NOMO-1 treated with dmso at 0.1 percent for 144 hours (cell line): ENCODE data around the gene TET1.
"Not testable (repeated sequence)": the region's sequence is repeated elsewhere in the genome, so short reads cannot be mapped to it uniquely, and the experiment has no call there.

Experiments used
- DNase-seq: peaks from one replicate; lab custom pipeline; 2025; ENCODE audit not compliant: unreplicated experiment; lab: John Stamatoyannopoulos, UW

Gene TET1

GRCh38 chr10:68606918-68607317 lies 46.8 kb downstream of the TET1 start:
- no peak for DNase-seq

- DNase-seq = not testable (repeated sequence)
Measured at GRCh38 chr10:68610023-68610422, 49.9 kb downstream of the TET1 start.

GRCh38 chr10:68611227-68611626 lies 51.1 kb downstream of the TET1 start:
- no peak for DNase-seq

DNA sequence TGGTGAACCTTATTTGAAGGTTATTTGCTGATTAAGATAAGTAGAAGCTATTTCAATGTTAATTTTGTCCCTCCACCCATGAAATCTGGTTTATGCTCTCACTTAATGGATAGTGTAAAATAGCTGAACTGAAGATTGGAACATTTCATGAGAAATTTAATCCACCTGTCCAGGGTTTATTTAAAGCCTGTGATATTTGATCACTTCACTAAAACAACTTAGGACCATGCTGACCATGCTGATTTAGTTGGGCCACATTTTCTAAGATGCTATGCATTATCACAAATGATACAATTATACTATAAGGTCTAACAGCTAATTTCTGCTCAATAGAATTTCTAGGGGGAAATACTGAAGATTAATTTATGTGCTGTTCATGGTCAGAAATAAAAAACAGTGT lies 53.8 kb downstream of the TET1 start:
- DNase-seq = not testable (repeated sequence)

DNA sequence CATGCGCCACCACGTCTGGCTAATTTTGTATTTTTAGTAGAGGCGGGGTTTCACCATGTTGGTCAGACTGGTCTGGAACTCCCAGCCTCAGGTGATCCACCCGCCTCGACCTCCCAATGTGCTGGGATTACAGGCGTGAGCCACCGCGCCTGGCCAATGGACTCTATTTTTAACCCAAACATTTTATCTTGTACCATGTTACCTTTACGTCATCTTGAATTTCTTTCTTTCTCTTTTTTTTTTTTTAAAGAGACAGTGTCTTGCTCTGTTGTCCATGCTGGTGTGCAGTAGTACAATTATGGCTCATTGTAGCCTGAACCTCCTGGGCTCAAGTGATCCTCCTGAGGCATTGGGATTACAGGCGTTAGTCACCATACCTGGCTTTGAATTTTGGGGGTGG lies 57.6 kb downstream of the TET1 start:
- DNase-seq = not testable (repeated sequence)

GRCh38 chr10:68618234-68618633 lies 58.1 kb downstream of the TET1 start:
- DNase-seq = no peak

DNA sequence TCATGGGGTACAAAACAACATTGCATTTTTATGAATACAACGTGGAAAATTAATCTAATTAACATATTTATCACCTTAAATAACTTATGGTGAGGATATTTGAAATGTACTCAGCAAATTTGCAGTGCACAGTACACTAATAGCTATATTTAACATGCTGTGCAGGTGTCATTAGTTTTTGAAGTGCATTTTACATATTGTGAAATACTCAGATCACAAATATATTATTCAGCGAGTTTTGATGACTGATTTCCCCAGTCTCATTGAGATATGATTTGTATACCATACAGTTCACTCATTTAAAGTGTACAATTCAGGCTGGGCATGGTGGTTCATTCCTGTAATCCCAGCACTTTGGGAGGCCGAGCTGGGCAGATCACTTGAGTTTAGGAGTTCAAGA lies 59.5 kb downstream of the TET1 start:
- DNase-seq = no peak

GRCh38 chr10:68625316-68625921 lies 65.3 kb downstream of the TET1 start:
- no peak for DNase-seq

GRCh38 chr10:68628576-68629127 lies 68.5 kb downstream of the TET1 start:
- no peak for DNase-seq

DNA sequence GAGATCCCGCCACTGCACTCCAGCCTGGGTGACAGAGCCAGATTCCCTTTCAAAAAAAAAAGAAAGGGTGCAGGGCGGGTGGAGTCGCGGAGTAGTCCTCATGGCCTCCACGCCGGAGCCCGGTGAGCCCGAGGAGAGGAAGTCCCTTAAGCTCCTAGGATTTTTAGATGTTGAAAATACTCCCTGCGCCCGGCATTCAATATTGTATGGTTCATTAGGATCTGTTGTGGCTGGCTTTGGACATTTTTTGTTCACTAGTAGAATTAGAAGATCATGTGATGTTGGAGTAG lies 72.1 kb downstream of the TET1 start:
- not testable (repeated sequence) for DNase-seq

- no peak for DNase-seq
Measured at GRCh38 chr10:68633281-68633680, 73.1 kb downstream of the TET1 start.

DNA sequence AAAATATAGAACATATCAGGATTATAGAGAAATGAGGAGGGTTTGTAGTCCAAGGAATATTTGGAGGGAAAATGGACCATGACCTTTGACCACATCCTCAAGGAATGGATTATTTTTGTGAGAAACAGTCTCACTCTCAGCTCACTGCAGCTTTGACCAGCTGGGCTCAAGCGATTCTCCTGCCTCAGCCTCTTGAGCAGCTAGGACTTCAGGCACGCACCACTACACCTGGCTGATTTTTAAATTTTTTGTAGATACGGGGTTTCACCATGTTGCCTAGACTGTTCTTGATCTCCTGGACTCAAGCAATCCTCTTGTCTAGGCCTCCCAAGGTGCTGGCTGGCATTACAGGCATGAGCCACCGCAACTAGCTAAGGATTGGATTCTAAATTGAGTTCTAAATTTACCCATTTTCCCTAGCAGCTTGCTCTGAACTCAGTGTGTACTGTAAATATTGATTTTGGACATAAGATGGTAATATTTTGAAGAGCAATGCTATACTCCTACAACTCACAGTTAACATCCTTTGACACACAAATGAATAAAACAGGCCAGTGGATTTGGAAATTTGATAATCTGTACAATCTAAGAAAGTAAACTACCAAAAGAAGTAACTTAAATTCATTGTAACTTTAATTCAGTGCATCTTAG lies 73.8 kb downstream of the TET1 start:
- no peak for DNase-seq

DNA sequence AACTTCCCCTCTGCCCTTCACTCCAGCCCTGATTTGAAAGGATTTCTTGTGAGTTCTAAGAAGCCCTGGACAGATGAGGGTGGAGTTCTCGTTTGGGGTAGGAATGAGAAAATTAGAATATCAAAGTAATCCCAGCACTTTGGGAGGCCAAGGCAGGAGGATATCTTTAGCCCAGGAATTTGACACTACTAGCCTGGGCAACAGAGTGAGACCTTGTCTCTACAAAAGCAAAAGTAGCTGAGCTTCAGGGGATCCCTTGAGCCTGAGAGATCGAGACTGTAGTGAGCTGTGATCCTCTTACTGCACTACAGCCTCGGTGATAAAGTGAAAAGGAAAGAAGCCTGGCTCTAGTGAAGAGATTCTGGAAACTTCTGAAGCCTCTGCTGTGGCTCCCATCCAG lies 76.2 kb downstream of the TET1 start:
- DNase-seq = no peak

GRCh38 chr10:68643550-68643949 lies 83.4 kb downstream of the TET1 start:
- DNase-seq = not testable (repeated sequence)

GRCh38 chr10:68647672-68648341 lies 87.7 kb downstream of the TET1 start:
- no peak for DNase-seq

- no peak for DNase-seq
Measured at GRCh38 chr10:68655620-68656126, 95.5 kb downstream of the TET1 start.

DNA sequence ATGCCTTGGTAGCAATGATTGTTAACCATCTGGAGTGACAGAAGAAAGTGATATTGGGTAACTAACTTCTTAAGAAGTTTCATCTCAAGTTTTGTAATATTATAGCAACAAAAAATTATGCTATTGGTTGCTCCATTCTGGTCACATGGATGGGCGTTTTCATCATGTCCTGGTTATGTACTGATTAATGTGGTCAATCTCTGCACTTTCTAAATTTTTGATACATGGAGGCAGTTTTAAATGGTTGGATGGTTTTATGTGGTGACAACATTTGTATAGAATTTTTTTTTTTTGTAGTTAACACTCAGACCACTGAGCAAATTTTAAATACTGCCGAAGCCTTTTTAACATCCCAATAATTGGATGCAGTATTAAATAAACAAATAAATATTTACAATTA lies 105.7 kb downstream of the TET1 start:
- DNase-seq = no peak

GRCh38 chr10:68666280-68666760 lies 106.2 kb downstream of the TET1 start:
- DNase-seq = no peak

DNA sequence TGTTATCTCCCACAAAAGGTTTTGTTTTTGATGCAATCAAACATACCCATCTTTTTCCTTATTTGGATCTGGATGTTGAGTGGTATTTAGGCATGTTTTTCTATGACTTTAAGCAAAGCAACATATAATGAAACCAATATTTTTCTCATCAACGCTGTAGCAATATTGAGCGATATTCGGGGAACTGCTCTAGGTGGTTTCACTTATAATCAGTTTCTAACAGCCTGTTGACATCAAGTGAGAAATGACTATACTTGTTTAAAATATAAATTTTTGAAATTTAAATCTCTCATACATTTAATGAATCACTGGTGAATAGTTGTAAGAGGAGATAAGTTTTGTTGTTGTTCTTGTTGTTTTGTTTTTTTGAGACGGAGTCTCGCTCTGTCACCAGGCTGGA lies 108.1 kb downstream of the TET1 start:
- no peak for DNase-seq

DNA sequence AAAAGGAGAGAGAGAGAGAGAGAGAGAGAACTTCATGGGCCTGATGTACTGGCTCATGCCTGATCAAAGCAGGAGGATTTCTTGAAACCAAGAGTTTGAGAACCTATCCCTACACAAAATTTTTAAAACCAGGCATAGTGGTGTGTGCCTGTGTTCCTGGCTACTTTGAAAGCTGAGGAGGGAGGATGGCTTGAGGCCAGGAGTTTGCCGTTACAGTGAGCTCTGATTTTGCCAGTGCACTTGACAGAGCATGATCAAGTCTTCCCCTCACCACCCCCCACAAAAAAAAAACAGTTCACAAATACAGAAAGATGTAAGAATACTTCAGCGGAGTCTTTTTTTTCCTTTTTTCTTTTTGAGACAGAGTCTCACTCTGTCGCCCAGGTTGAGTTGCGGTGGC lies 108.8 kb downstream of the TET1 start:
- DNase-seq = no peak

- DNase-seq = no peak
Measured at GRCh38 chr10:68684413-68684812, 124.3 kb downstream of the TET1 start.

DNA sequence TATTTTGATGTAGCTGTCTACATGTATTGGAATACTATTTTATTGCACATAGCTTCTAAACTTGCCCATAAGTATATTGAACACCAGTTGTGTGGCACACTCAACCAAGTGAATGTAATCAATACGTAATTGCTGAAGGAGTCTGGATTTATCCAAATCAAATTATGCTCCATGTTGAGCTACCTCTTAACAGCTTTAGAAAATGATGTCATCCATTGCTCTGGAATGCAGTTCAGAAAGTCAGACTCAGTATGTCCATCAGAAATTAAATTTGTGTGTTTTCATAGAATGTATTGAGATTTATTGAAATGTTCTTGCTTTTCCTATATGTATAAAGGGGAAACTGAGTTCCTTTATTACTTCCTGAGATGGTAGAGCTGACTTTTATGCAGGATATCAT lies 135.9 kb downstream of the TET1 start:
- no peak for DNase-seq
